Liver (tissue), 9 donors: Measurements from ENCODE around the gene WASF2. TPM values are rescaled to one million over a fixed set of nuclear protein-coding genes. Genes with fewer than 3 reads are reported as not detected.

Source experiments
- DNase-seq: peaks from one replicate; pipeline ENCODE4 v3.0.0-alpha.2; 2017; ENCODE audit warnings: low spot score
- H3K27ac ChIP-seq, 2 donors: one replicate each; pipeline ENCODE4 v1.7.0; 2013; ENCODE audit warnings: inconsistent platforms in 2 of 2, low read length in 2 of 2, control low read depth in 1 of 2, low read depth in 1 of 2, mild to moderate bottlenecking in 1 of 2
- H3K27me3 ChIP-seq, 4 donors: one replicate each; pipeline versions ENCODE4 v1.6.1 to v1.7.0; 2013; ENCODE audit warnings: low read length in 3 of 4, inconsistent platforms in 1 of 4, mild to moderate bottlenecking in 1 of 4, moderate library complexity in 1 of 4; ENCODE audit not compliant: control insufficient read depth in 4 of 4, insufficient read depth in 4 of 4
- H3K36me3 ChIP-seq, 4 donors: one replicate each; pipeline versions ENCODE4 v1.6.1 to v1.7.0; 2013; ENCODE audit warnings: low read length in 3 of 4, mild to moderate bottlenecking in 3 of 4, low read depth in 1 of 4, moderate library complexity in 1 of 4; ENCODE audit not compliant: control insufficient read depth in 4 of 4, insufficient read depth in 3 of 4
- H3K4me1 ChIP-seq, 4 donors: one replicate each; pipeline versions ENCODE4 v1.6.1 to v1.7.0; 2013; ENCODE audit warnings: low read length in 3 of 4, mild to moderate bottlenecking in 3 of 4, moderate library complexity in 1 of 4; ENCODE audit not compliant: control insufficient read depth in 4 of 4, insufficient read depth in 4 of 4
- H3K4me3 ChIP-seq, 3 donors: one replicate each; pipeline versions ENCODE4 v1.6.1 to v1.7.0; 2013; ENCODE audit warnings: low read length in 3 of 3, control low read depth in 1 of 3, low read depth in 1 of 3, mild to moderate bottlenecking in 1 of 3
- H3K9ac ChIP-seq, 2 donors: one replicate each; pipeline ENCODE4 v1.7.0; 2013; ENCODE audit warnings: low read length in 2 of 2, mild to moderate bottlenecking in 2 of 2, moderate library complexity in 2 of 2, control low read depth in 1 of 2, low read depth in 1 of 2
- H3K9me3 ChIP-seq, 4 donors: one replicate each; pipeline versions ENCODE4 v1.6.1 to v1.7.0; 2013; ENCODE audit warnings: low read length in 3 of 4; ENCODE audit not compliant: control insufficient read depth in 4 of 4
- FOXA1 ChIP-seq: IDR thresholded peaks from 2 replicates; pipeline ENCODE4 v1.6.1; 2016; ENCODE audit warnings: antibody characterized with exemption
- GABPA ChIP-seq, 2 donors: IDR thresholded peaks in 1 of 2; conservative IDR thresholded peaks in 1 of 2; 2 replicates each; pipeline ENCODE4 v1.6.1; 2016; ENCODE audit warnings: antibody characterized with exemption in 2 of 2, mild to moderate bottlenecking in 1 of 2, moderate library complexity in 1 of 2
- HNF4G ChIP-seq: IDR thresholded peaks from 2 replicates; pipeline ENCODE4 v1.6.1; 2016; ENCODE audit warnings: antibody characterized with exemption
- RAD21 ChIP-seq, 2 donors: IDR thresholded peaks; 2 replicates each; pipeline ENCODE4 v1.6.1; 2016; ENCODE audit warnings: antibody characterized with exemption in 2 of 2, mild to moderate bottlenecking in 2 of 2
- RXRA ChIP-seq, 2 donors: IDR thresholded peaks; 2 replicates each; pipeline ENCODE4 v1.6.1; 2017 to 2018; ENCODE audit warnings: antibody characterized with exemption in 2 of 2, mild to moderate bottlenecking in 1 of 2
- SP1 ChIP-seq: IDR thresholded peaks from 2 replicates; pipeline ENCODE4 v1.6.1; 2018; ENCODE audit warnings: antibody characterized with exemption, mild to moderate bottlenecking
- YY1 ChIP-seq: IDR thresholded peaks from 2 replicates; pipeline ENCODE4 v1.6.1; 2016; ENCODE audit warnings: antibody characterized with exemption, mild to moderate bottlenecking
- WGBS: extraction: QIAGEN DNeasy Blood & Tissue Kit; methylation state at CpG from one replicate; pipeline ENCODE4 v1.1.7; 2013; 5-methylcytosine and 5-hydroxymethylcytosine counted together
- polyA plus RNA-seq, 2 donors: library from polyadenylated mRNA; stranded (reverse) in 1 of 2; unstranded in 1 of 2; fragments of 200-250 nt in 1 of 2; fragments of >200 nt in 1 of 2; fragmentation: Nextera tagmentation in 1 of 2; extraction: Ambion mirVana in 1 of 2; gene quantifications; one replicate each; pipeline versions ENCODE4 v1.2.1 to v1.2.3, GENCODE V29; 2013 to 2015
- total RNA-seq, 2 donors: library from RNA; depleted of rRNA; stranded (reverse); fragments of >200 nt; gene quantifications; one replicate each; pipeline ENCODE4 v1.2.3, GENCODE V29; 2014
- TF ChIP-seq, protein P1 (sequence below): fragments of 150-350 bp; IDR thresholded peaks from 2 replicates; pipeline ENCODE4 v1.5.1; 2017; ENCODE audit warnings: improper control_type of control experiment, low read depth, low read length; ENCODE audit not compliant: missing input control
- TF ChIP-seq, protein P2 (sequence below): IDR thresholded peaks from 2 replicates; pipeline ENCODE4 v1.6.1; 2016; ENCODE audit warnings: antibody characterized with exemption
- TF ChIP-seq, protein P3 (sequence below): IDR thresholded peaks from 2 replicates; pipeline ENCODE4 v1.6.1; 2016; ENCODE audit warnings: antibody characterized with exemption, mild to moderate bottlenecking
- TF ChIP-seq, protein P4 (sequence below): IDR thresholded peaks from 2 replicates; pipeline ENCODE4 v1.6.1; 2016; ENCODE audit warnings: antibody characterized with exemption
- TF ChIP-seq, protein P5 (sequence below): IDR thresholded peaks from 2 replicates; pipeline ENCODE4 v1.6.1; 2016; ENCODE audit warnings: antibody characterized with exemption
- donor health status: healthy.
- donor health status: healthy.
- donor health status: healthy.
- donor health status: healthy.
- donor health status: healthy.

The WASF2 gene
- total and polyA plus RNA-seq, 4 donors: 11.6 to 37.7 (median 18.7) TPM

DNA sequence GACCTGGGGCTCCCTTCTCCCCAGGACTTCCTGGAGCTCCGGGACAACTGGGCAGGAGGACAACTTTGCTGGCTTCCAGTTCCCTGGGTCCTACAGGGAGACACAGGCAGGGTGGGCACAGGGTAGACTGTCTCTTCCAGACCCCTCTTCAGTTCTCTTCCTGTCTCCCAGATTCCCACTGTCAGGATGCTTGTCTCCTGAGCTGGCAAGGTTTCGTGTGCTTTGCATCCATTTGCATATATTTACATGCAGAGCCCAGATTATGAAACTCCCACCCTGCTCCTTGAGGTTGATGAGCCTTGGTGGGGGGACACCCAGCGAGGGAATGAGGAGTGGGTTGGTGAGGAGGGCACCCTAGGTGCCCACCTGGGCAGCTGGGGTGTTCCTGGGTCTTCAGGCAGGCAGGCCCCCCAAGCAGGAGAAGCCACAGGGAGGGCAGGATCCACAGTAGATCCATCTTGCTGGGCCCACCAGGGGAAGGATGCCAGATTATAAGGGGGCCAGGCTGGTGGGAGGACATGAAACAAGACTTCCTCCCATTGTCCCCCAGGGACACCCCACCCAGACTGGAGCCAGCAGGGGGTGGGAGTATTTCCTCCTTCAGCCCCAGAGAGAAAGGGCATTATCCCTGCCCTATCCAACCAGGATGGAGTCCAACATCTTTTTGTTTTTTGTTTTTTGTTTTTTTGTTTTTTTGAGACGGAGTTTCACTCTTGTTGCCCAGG is 115.4 kb downstream of the WASF2 start, which contains the start of gene FCN3:
FCN3 (minus strand) TSS at position 463 of the 725 bp plus-strand sequence; CDS start at position 457, 6 bp downstream.
- no peaks in the 10 kb centered on the region for H3K36me3 ChIP-seq
- H3K4me1 ChIP-seq: no peaks in the 10 kb centered on the region
- no peak for DNase-seq
- H3K9me3 ChIP-seq: no peaks in the 10 kb centered on the region
- TF ChIP-seq, protein P1, sequence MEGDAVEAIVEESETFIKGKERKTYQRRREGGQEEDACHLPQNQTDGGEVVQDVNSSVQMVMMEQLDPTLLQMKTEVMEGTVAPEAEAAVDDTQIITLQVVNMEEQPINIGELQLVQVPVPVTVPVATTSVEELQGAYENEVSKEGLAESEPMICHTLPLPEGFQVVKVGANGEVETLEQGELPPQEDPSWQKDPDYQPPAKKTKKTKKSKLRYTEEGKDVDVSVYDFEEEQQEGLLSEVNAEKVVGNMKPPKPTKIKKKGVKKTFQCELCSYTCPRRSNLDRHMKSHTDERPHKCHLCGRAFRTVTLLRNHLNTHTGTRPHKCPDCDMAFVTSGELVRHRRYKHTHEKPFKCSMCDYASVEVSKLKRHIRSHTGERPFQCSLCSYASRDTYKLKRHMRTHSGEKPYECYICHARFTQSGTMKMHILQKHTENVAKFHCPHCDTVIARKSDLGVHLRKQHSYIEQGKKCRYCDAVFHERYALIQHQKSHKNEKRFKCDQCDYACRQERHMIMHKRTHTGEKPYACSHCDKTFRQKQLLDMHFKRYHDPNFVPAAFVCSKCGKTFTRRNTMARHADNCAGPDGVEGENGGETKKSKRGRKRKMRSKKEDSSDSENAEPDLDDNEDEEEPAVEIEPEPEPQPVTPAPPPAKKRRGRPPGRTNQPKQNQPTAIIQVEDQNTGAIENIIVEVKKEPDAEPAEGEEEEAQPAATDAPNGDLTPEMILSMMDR: no peak
- TF ChIP-seq, protein P2, sequence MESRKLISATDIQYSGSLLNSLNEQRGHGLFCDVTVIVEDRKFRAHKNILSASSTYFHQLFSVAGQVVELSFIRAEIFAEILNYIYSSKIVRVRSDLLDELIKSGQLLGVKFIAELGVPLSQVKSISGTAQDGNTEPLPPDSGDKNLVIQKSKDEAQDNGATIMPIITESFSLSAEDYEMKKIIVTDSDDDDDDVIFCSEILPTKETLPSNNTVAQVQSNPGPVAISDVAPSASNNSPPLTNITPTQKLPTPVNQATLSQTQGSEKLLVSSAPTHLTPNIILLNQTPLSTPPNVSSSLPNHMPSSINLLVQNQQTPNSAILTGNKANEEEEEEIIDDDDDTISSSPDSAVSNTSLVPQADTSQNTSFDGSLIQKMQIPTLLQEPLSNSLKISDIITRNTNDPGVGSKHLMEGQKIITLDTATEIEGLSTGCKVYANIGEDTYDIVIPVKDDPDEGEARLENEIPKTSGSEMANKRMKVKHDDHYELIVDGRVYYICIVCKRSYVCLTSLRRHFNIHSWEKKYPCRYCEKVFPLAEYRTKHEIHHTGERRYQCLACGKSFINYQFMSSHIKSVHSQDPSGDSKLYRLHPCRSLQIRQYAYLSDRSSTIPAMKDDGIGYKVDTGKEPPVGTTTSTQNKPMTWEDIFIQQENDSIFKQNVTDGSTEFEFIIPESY: no peak
- TF ChIP-seq FOXA1 (no peak), YY1 (no peak), HNF4G (no peak), RAD21 (IDR thresholded peaks at IDR 0.05) (no peak), GABPA (IDR thresholded peaks at IDR 0.05 in 1 of 2, conservative IDR thresholded peaks at IDR 0.05 in 1 of 2) (no peak)
- TF ChIP-seq, protein P3, sequence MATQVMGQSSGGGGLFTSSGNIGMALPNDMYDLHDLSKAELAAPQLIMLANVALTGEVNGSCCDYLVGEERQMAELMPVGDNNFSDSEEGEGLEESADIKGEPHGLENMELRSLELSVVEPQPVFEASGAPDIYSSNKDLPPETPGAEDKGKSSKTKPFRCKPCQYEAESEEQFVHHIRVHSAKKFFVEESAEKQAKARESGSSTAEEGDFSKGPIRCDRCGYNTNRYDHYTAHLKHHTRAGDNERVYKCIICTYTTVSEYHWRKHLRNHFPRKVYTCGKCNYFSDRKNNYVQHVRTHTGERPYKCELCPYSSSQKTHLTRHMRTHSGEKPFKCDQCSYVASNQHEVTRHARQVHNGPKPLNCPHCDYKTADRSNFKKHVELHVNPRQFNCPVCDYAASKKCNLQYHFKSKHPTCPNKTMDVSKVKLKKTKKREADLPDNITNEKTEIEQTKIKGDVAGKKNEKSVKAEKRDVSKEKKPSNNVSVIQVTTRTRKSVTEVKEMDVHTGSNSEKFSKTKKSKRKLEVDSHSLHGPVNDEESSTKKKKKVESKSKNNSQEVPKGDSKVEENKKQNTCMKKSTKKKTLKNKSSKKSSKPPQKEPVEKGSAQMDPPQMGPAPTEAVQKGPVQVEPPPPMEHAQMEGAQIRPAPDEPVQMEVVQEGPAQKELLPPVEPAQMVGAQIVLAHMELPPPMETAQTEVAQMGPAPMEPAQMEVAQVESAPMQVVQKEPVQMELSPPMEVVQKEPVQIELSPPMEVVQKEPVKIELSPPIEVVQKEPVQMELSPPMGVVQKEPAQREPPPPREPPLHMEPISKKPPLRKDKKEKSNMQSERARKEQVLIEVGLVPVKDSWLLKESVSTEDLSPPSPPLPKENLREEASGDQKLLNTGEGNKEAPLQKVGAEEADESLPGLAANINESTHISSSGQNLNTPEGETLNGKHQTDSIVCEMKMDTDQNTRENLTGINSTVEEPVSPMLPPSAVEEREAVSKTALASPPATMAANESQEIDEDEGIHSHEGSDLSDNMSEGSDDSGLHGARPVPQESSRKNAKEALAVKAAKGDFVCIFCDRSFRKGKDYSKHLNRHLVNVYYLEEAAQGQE: no peak
- H3K27ac ChIP-seq: peak within 1 kb of the TSS; percentile 31 to 54
- 72% methylated on average over 4 of the region's 4 CpGs for WGBS
- H3K4me3 ChIP-seq: peak within 1 kb of the TSS; percentile 10 to 35 (median 33)
- peak within 1 kb of the TSS in 1 of 2 donors; percentile 9 for H3K9ac ChIP-seq
- H3K27me3 ChIP-seq: no peaks in the 10 kb centered on the region

DNA sequence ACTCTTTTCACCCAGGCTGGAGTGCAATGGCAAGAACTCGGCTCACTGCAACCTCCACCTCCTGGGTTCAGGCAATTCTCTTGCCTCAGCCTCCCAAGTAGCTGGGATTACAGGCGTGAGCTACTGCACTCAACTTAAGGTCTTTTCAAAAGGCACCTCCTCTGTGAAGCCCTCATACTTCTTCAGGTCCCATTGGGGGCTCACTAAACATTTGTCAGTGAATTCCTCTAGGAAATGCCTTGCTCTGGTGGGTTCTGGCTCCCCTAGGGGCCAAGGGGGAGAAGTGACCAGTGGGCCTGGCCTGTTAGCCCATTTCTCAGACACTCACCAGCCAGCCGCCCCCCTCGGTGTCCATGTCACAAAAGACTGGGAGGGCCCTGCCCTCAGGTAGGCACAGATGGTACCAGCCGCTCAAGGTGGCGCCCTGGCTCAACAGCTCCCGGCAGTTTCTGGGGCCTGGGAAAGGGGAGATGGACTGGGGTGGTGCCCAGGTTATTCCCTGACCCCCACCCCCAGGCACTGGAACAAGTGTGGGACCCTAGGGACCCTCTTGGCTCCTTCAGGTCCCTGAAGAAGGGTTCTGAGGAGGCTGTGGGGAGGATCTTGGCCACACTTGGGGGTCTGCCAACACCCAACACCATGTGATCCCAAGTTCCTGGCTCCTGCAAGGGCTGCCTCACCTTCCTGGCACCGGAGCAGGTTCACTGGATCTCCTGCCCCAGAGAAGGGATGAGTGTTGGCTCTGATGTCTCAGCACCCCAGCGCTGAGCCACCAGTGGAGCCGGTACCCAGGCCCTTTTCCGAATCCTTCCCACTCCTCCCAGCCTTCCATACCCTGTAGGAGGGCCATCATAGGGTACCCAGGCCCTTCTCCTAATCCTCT is 116.9 kb downstream of the WASF2 start:
- H3K9ac ChIP-seq: peak overlapping the region in 1 of 2 donors; percentile 9
- DNase-seq: no peak
- H3K9me3 ChIP-seq: no peaks in the 10 kb centered on the region
- peak overlapping the region in 2 of 3 donors; percentile 11 to 23 for H3K4me3 ChIP-seq
- WGBS: 84% methylated on average over 11 of the region's 11 CpGs
- H3K36me3 ChIP-seq: no peaks in the 10 kb centered on the region
- H3K27me3 ChIP-seq: no peaks in the 10 kb centered on the region
- TF ChIP-seq GABPA (IDR thresholded peaks at IDR 0.05 in 1 of 2, conservative IDR thresholded peaks at IDR 0.05 in 1 of 2) (no peak), FOXA1 (no peak), SP1 (no peak), RXRA (IDR thresholded peaks at IDR 0.05) (no peak), HNF4G (no peak), YY1 (no peak)
- TF ChIP-seq, protein P2: no peak
- TF ChIP-seq, protein P4, sequence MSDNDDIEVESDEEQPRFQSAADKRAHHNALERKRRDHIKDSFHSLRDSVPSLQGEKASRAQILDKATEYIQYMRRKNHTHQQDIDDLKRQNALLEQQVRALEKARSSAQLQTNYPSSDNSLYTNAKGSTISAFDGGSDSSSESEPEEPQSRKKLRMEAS: no peak
- TF ChIP-seq, protein P5, sequence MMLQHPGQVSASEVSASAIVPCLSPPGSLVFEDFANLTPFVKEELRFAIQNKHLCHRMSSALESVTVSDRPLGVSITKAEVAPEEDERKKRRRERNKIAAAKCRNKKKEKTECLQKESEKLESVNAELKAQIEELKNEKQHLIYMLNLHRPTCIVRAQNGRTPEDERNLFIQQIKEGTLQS: no peak
- peaks cover 0 to 6% (median 0%) of the 10 kb centered on the region in 4 donors for H3K4me1 ChIP-seq
- peak overlapping the region; percentile 31 to 54 for H3K27ac ChIP-seq
